ENCODE data around the gene RREB1.

RREB1 gene

DNA sequence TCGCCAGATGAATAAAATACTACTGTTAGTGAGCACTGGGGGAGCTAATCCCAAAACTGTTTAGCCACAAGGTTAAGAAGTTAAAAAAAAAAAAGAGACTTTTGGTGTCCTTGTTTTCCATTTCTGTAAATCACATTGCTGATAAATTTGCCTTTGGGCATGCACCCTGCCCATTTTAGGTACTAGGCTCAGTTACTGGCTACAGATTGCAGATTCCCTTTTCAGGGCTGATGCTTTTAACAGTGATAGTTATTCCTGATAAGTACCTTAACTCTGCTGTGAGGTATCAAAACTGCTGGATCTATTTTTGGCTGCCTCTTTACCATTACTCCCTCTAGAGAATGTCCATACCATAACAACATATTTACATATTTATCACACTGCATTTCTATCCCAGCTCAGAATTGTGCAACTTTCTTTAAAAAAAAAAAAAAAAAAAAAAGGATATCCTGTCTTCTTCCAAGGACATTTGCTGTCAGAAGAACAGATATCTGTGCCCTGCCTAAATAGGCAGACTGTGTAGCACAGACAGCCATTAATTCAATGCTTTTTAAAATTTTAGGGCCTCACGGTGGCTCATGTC lies 110.7 kb downstream of the RREB1 start:
- H3K9me3 Mint-ChIP-seq: no peaks in the 10 kb centered on the region
- no peak for DNase-seq (ENCODE audit: low spot score)
- H3K4me3 Mint-ChIP-seq: no peak overlapping the region
- no peak overlapping the region for H3K27ac Mint-ChIP-seq
- H3K27me3 Mint-ChIP-seq (ENCODE audit: low read depth): no peaks in the 10 kb centered on the region
- no peaks in the 10 kb centered on the region for H3K4me1 Mint-ChIP-seq (ENCODE audit: low read depth)
- H3K36me3 Mint-ChIP-seq (ENCODE audit: low read depth): peaks cover 30% of the 10 kb centered on the region

DNA sequence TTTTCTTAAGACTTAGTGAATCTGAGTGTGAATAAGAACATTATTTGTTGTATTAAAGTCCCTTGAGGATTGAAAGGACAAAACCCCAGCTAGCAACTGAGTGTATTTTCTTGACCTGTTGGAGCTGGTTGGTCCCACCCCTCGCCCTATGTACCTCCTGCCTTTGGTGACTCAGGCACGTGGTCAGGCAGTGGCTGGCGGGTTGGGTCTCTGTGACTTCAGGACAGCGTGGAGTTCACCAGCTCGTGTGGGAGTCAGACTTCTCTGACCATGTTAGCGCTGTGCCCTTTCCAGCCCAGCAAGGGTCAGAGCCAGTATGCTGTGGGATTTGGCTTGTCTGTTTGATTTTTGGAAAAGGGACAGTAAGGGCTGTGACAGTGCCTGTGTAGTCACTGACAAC lies 111.5 kb downstream of the RREB1 start:
- peak; percentile 53 for DNase-seq (ENCODE audit: low spot score)
- Mint-ChIP-seq H3K27me3 (ENCODE audit: low read depth) (no peaks in the 10 kb centered on the region), H3K4me1 (ENCODE audit: low read depth) (no peaks in the 10 kb centered on the region), H3K9me3 (no peaks in the 10 kb centered on the region), H3K27ac (no peak overlapping the region), H3K36me3 (ENCODE audit: low read depth) (peaks cover 28% of the 10 kb centered on the region), H3K4me3 (no peak overlapping the region)

DNA sequence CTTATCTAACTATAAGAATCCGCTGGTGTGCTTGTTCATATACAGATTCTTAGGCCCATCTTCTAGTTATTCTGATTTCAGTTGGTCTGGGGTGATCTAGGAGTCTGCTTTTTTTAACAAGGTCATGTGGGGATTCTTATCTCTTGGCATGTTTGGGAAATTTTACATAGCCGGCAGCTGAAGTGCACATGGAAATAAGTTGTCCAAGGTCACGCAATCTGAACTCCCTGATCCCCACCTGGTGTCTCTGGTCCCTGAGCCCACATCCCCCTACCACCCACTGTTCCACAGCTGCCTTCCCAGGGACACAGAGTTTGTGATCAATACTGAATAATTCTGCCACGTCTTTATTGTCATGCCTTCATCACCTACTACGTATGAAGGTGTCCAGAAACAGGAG lies 114.4 kb downstream of the RREB1 start:
- no peaks in the 10 kb centered on the region for H3K27me3 Mint-ChIP-seq (ENCODE audit: low read depth)
- H3K9me3 Mint-ChIP-seq: no peaks in the 10 kb centered on the region
- DNase-seq (ENCODE audit: low spot score): no peak
- peaks cover 21% of the 10 kb centered on the region for H3K36me3 Mint-ChIP-seq (ENCODE audit: low read depth)
- H3K4me1 Mint-ChIP-seq (ENCODE audit: low read depth): no peaks in the 10 kb centered on the region
- H3K4me3 Mint-ChIP-seq: no peak overlapping the region
- H3K27ac Mint-ChIP-seq: no peak overlapping the region

DNA sequence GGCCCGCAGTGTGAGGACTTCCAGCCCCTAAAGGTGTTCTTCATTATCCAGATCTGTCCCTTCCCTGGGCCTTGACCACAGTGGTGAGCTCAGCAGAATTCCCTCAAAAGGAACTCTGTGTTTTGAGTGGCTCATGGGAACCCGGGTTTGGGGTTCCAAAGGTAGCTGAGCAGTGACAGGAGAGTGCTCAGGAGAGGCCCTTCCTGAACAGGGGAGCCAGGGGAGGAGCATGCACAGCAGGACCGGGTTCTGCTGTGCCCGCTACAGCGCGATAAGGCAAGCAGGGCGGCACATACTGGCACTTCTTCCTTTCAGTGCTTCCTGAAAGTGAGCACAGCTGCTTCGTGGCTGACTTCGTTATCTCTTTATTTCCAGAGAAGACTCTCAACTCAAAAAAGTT lies 117.0 kb downstream of the RREB1 start:
- no peak for DNase-seq (ENCODE audit: low spot score)
- H3K27me3 Mint-ChIP-seq (ENCODE audit: low read depth): no peaks in the 10 kb centered on the region
- H3K9me3 Mint-ChIP-seq: no peaks in the 10 kb centered on the region
- peaks cover 29% of the 10 kb centered on the region for H3K36me3 Mint-ChIP-seq (ENCODE audit: low read depth)
- H3K27ac Mint-ChIP-seq: no peak overlapping the region
- no peak overlapping the region for H3K4me3 Mint-ChIP-seq
- H3K4me1 Mint-ChIP-seq (ENCODE audit: low read depth): no peaks in the 10 kb centered on the region

DNA sequence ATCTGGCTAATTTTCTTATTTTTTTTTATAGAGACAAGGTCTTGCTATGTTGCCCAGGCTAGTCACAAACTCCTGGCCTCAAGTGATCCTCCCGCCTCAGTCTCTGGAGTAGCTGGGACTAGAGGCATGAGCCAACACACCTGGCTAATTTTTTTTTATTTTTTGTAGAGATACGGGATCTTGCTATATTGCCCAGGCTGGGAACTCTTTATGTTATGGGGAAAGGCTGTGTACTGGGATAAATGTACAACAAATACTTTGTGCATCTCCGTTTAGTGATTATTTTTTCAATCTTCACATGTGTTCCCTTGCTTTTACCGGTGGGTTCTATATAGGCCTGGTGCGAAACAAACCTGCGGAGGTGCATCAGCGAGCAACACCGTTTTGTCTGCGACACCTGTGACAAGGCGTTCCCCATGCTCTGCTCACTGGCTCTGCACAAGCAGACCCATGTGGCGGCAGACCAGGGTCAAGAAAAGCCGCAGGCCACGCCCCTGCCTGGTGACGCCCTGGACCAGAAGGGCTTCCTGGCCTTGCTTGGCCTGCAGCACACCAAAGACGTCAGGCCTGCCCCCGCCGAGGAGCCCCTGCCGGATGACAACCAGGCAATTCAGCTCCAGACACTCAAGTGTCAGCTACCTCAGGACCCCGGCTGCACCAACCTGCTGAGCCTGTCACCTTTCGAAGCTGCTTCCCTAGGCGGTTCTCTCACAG lies 121.1 kb downstream of the RREB1 start:
- Mint-ChIP-seq H3K9me3 (no peaks in the 10 kb centered on the region), H3K4me3 (no peak overlapping the region), H3K27ac (no peak overlapping the region)

DNA sequence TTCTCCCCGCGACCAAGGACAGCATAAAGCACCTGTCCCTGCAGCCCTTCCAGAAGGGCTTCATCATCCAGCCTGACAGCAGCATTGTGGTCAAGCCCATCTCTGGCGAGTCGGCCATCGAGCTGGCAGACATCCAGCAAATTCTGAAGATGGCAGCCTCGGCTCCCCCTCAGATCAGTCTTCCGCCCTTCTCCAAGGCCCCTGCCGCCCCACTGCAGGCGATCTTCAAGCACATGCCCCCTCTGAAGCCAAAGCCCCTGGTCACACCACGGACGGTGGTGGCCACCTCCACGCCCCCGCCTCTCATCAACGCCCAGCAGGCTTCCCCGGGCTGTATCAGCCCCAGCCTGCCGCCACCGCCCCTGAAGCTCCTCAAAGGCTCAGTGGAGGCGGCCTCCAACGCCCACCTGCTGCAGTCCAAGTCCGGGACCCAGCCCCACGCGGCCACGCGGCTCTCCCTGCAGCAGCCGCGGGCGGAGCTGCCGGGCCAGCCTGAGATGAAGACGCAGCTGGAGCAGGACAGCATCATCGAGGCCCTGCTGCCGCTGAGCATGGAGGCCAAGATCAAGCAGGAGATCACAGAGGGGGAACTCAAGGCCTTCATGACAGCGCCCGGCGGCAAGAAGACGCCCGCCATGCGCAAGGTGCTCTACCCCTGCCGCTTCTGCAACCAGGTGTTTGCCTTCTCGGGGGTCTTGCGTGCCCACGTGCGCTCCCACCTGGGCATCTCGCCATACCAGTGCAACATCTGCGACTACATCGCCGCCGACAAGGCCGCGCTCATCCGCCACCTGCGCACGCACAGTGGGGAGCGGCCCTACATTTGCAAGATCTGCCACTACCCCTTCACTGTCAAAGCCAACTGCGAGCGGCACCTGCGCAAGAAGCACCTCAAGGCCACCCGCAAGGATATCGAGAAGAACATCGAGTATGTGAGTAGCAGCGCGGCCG lies 121.9 kb downstream of the RREB1 start:
- Mint-ChIP-seq H3K36me3 (ENCODE audit: low read depth) (peaks cover 37% of the 10 kb centered on the region), H3K27ac (no peak overlapping the region), H3K9me3 (no peaks in the 10 kb centered on the region), H3K4me1 (ENCODE audit: low read depth) (peaks cover 4% of the 10 kb centered on the region), H3K4me3 (no peak overlapping the region), H3K27me3 (ENCODE audit: low read depth) (no peaks in the 10 kb centered on the region)
- DNase-seq (ENCODE audit: low spot score): no peak

More for the DNA sequence above, 121.1 kb downstream of the RREB1 start:
- DNase-seq (ENCODE audit: low spot score): no peak
- peaks cover 38% of the 10 kb centered on the region for H3K36me3 Mint-ChIP-seq (ENCODE audit: low read depth)
- H3K4me1 Mint-ChIP-seq (ENCODE audit: low read depth): peaks cover 4% of the 10 kb centered on the region
- no peaks in the 10 kb centered on the region for H3K27me3 Mint-ChIP-seq (ENCODE audit: low read depth)

DNA sequence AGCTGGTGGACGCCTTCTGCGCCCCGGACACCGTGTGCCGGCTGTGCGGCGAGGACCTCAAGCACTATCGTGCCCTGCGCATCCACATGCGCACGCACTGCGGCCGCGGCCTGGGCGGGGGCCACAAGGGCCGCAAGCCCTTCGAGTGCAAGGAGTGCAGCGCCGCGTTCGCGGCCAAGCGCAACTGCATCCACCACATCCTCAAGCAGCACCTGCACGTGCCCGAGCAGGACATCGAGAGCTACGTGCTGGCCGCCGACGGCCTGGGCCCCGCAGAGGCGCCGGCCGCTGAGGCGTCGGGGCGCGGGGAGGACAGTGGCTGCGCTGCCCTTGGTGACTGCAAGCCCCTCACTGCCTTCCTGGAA lies 122.5 kb downstream of the RREB1 start:
- Mint-ChIP-seq H3K4me3 (no peak overlapping the region), H3K4me1 (ENCODE audit: low read depth) (peaks cover 4% of the 10 kb centered on the region), H3K9me3 (no peaks in the 10 kb centered on the region), H3K27me3 (ENCODE audit: low read depth) (no peaks in the 10 kb centered on the region), H3K27ac (no peak overlapping the region), H3K36me3 (ENCODE audit: low read depth) (peaks cover 38% of the 10 kb centered on the region)
- DNase-seq (ENCODE audit: low spot score): no peak

DNA sequence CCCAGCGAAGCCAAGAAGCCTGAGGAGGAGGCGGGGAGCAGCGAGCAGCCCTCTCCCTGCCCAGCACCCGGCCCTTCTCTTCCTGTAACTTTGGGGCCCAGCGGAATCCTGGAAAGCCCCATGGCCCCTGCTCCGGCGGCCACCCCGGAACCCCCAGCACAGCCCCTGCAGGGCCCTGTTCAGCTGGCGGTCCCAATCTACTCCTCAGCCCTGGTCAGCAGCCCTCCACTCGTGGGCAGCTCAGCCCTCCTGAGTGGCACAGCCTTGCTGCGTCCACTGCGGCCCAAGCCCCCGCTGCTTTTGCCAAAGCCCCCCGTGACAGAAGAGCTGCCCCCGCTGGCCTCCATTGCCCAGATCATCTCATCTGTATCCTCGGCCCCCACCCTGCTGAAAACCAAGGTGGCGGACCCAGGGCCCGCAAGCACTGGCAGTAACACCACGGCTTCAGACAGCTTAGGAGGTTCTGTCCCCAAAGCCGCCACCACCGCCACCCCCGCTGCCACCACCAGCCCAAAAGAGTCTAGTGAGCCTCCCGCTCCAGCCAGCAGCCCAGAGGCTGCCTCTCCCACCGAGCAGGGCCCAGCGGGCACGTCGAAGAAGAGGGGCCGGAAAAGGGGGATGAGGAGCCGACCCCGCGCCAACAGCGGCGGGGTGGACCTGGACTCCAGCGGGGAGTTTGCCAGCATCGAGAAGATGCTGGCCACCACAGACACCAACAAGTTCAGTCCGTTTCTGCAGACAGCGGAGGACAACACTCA lies 123.4 kb downstream of the RREB1 start:
- H3K27ac Mint-ChIP-seq: no peak overlapping the region

DNA sequence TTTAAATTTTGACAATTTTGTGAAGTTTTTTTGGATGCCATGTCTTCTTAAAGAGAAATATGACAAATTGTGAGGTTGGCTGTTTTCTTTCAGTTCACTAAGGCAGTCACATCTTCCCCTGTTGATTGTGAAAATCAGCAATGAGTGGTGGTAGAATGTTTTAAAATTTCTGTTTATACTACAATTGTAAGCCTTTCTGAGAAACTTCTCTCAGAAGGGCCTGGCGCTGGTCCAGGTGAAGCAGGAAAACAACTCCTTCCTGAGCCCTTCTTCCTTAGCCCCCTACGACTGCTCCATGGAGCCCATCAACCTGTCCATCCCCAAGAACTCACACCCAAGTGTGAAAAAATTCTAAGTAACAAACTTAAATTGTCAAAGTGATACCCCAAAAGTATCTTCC lies 124.6 kb downstream of the RREB1 start:
- Mint-ChIP-seq H3K9me3 (no peaks in the 10 kb centered on the region), H3K4me3 (no peak overlapping the region), H3K27ac (no peak overlapping the region), H3K4me1 (ENCODE audit: low read depth) (peaks cover 4% of the 10 kb centered on the region), H3K36me3 (ENCODE audit: low read depth) (peaks cover 34% of the 10 kb centered on the region), H3K27me3 (ENCODE audit: low read depth) (no peaks in the 10 kb centered on the region)
- no peak for DNase-seq (ENCODE audit: low spot score)

More for the DNA sequence above, 123.4 kb downstream of the RREB1 start:
- no peak for DNase-seq (ENCODE audit: low spot score)
- H3K4me1 Mint-ChIP-seq (ENCODE audit: low read depth): peaks cover 4% of the 10 kb centered on the region
- H3K27me3 Mint-ChIP-seq (ENCODE audit: low read depth): no peaks in the 10 kb centered on the region
- H3K4me3 Mint-ChIP-seq: no peak overlapping the region
- peaks cover 41% of the 10 kb centered on the region for H3K36me3 Mint-ChIP-seq (ENCODE audit: low read depth)
- H3K9me3 Mint-ChIP-seq: no peaks in the 10 kb centered on the region

DNA sequence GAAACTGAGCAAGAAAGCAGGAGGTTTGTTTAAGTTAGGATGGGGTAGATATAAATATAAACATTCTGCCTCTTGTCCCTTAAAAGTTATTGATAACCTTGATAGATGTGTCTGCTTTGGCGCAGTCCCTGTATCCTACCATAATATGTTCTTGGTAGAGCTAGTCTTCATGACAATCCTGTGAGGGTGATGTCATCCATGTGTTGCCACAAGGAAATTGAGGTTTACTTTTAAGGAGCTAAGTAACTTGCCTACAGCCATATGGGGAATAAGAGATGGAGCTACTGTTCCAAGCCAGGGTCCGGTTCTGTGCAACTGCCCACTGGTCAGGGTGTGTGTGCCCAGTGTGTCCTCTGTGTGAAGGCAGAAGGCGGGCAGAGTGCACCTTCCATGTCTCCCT lies 126.8 kb downstream of the RREB1 start:
- H3K4me1 Mint-ChIP-seq (ENCODE audit: low read depth): peaks cover 4% of the 10 kb centered on the region
- DNase-seq (ENCODE audit: low spot score): no peak
- peaks cover 31% of the 10 kb centered on the region for H3K36me3 Mint-ChIP-seq (ENCODE audit: low read depth)
- no peaks in the 10 kb centered on the region for H3K9me3 Mint-ChIP-seq
- H3K27me3 Mint-ChIP-seq (ENCODE audit: low read depth): no peaks in the 10 kb centered on the region
- H3K27ac Mint-ChIP-seq: no peak overlapping the region
- H3K4me3 Mint-ChIP-seq: no peak overlapping the region

DNA sequence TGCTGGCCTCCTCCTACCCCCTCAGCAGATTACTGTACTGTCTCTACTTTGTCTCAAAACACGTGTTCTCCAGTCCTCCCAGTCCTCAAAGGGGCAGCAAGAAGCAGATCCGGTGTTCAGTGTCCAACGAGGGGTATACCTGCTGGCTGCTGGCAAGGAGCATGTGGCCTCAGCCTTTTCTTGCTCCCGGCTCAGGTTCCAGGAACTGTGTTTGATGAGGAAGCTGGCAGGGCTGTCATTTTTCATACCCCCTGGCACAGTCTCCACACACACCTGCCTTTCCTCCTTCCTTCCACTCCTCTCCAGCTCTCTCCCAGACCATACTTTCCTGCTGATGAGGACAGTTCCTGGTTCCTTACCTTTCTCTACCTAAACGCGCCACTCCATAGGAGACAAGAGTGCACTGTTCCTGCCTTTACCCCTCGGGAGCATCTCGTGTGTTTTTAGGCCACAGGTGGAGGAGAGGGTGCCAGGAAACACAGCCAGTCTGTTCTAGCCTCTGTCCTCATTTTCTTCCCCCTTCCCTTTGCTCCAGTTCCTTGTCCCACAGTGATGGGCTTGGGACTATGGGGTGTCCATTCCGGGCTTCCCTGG lies 128.0 kb downstream of the RREB1 start:
- no peaks in the 10 kb centered on the region for H3K27me3 Mint-ChIP-seq (ENCODE audit: low read depth)
- peaks cover 37% of the 10 kb centered on the region for H3K36me3 Mint-ChIP-seq (ENCODE audit: low read depth)

DNA sequence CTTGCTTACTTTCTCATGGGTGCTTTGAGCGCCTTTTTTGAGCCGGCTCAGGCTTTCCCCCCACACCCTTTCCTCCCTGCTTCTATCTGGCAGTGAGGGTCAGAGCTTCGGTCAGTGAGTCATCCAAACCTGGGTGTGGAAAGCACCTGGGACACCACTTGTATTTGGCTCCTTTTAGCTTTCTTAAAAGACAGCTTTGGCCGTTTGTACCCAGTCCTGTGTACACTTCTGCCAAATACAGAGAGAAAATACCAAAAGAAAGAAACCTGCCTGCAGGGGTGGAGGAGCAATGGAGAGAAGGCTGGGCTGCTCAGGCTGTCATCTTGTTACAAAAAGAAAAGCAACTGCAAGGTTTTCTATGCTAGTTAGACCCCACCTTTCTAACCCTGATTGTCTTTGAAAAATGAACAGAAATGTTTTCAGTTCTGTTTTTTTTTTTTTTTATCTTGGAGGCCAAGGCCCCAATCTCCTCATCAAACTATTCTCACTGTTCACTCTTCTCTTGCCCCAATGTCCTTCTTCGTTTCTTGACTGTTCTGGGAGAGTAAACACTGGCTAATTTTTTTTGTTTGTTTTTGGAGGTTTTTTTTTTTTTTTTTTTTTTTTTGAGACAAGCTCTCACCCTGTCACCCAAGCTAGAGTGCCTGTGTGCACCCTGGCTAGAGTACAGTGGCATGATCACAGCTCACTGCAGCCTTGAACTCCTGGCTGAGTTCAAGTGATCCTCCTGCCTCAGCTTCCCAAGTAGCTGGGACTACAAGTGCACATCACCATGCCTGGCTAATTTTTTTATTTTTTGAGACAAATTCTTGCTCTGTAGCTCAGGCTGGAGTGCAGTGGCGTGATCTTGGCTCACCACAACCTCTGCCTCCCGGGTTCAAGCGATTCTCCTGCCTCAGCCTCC lies 128.8 kb downstream of the RREB1 start:
- no peak overlapping the region for H3K27ac Mint-ChIP-seq
- no peaks in the 10 kb centered on the region for H3K9me3 Mint-ChIP-seq
- H3K27me3 Mint-ChIP-seq (ENCODE audit: low read depth): no peaks in the 10 kb centered on the region
- H3K4me1 Mint-ChIP-seq (ENCODE audit: low read depth): peaks cover 4% of the 10 kb centered on the region
- peaks cover 40% of the 10 kb centered on the region for H3K36me3 Mint-ChIP-seq (ENCODE audit: low read depth)
- H3K4me3 Mint-ChIP-seq: no peak overlapping the region
- no peak for DNase-seq (ENCODE audit: low spot score)

More for the DNA sequence above, 128.0 kb downstream of the RREB1 start:
- Mint-ChIP-seq H3K4me3 (no peak overlapping the region), H3K27ac (peak overlapping the region; percentile 58), H3K4me1 (ENCODE audit: low read depth) (peaks cover 4% of the 10 kb centered on the region), H3K9me3 (no peaks in the 10 kb centered on the region)
- DNase-seq (ENCODE audit: low spot score): no peak
